ENCODE data around the gene TMEM178B. TPM values are rescaled to one million over a fixed set of nuclear protein-coding genes. Genes with fewer than 3 reads are reported as not detected.

The TMEM178B gene
- total RNA-seq, 2 donors from 2014 or later: 1.7 to 2.1 TPM

DNA sequence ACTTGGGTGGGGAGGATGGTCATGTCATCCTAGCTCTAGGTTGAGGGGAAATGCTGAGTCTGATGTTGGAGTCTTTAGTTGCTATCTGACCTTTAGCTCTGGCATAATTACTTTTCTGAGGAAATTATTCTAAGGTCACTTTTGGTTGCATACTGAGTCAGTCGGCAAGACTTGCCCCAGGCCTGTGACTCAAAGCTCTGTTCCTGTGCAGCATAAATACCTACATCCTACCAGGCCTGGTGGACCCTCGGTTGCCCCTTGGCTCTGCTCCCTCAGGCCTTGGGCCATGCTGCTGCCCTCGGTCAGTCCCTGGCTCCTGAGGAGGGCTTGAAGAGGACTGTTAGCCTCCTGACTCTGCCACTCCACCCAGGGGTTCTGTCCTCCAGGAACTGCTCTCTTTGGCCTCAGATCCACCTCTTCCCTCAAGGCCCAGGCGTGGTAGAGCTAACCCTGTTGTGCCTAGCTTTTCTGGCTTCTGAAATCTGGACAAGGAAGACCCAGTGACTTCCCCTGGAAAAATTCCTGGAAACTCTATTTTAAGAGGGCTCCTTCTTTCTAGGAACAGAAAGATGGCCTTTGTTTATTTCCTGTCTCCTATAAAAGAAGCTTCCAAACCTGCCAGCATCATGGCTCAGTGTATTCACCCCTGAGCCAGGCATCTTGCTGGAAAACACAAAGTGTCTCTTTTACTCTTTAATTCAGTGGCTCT lies 71.2 kb downstream of the TMEM178B start:
- no peak for ATAC-seq (replicated peaks)
- no peak overlapping the region for H3K4me3 Mint-ChIP-seq
- H3K36me3 Mint-ChIP-seq (ENCODE audit: low read depth): no peaks in the 10 kb centered on the region
- H3K27me3 Mint-ChIP-seq: peaks cover 5% of the 10 kb centered on the region
- H3K4me1 Mint-ChIP-seq: no peaks in the 10 kb centered on the region
- peaks cover 5% of the 10 kb centered on the region for H3K9me3 Mint-ChIP-seq
- H3K27ac Mint-ChIP-seq: no peak overlapping the region

- peaks cover 5% of the 10 kb centered on the region for H3K9me3 Mint-ChIP-seq
- ATAC-seq (replicated peaks): no peak
- H3K4me3 Mint-ChIP-seq: no peak overlapping the region
- H3K27ac Mint-ChIP-seq: no peak overlapping the region
- H3K36me3 Mint-ChIP-seq (ENCODE audit: low read depth): no peaks in the 10 kb centered on the region
- H3K4me1 Mint-ChIP-seq: no peaks in the 10 kb centered on the region
- H3K27me3 Mint-ChIP-seq: peaks cover 5% of the 10 kb centered on the region
Observed at GRCh38 chr7:141145630-141145982, 71.7 kb downstream of the TMEM178B start.

DNA sequence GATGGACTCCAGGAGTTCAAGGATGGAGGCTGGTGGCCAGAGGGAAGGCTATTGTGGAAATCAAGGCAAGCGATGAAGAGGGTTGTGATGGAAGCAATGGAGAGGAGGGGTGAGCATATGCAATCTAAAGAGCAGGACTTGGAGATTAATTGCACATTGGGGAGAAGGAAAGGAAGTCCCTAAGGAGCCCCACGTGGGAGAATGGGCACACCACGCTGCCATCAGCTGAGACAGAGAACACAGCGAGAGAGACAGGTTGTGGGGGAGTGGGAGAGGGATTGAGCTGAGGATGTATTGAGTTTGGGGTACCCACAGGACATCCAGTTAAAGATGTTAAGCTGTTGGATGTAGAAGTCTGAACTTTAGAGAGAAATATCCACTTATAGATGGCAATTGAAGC lies 73.6 kb downstream of the TMEM178B start:
- H3K9me3 Mint-ChIP-seq: no peaks in the 10 kb centered on the region
- H3K27ac Mint-ChIP-seq: no peak overlapping the region
- no peaks in the 10 kb centered on the region for H3K4me1 Mint-ChIP-seq
- no peak overlapping the region for H3K4me3 Mint-ChIP-seq
- no peak for ATAC-seq (replicated peaks)
- no peaks in the 10 kb centered on the region for H3K27me3 Mint-ChIP-seq
- H3K36me3 Mint-ChIP-seq (ENCODE audit: low read depth): no peaks in the 10 kb centered on the region

GRCh38 chr7:141150465-141150864 lies 76.6 kb downstream of the TMEM178B start:
- H3K36me3 Mint-ChIP-seq (ENCODE audit: low read depth): no peaks in the 10 kb centered on the region
- H3K4me1 Mint-ChIP-seq: no peaks in the 10 kb centered on the region
- H3K4me3 Mint-ChIP-seq: no peak overlapping the region
- no peaks in the 10 kb centered on the region for H3K9me3 Mint-ChIP-seq
- no peaks in the 10 kb centered on the region for H3K27me3 Mint-ChIP-seq
- no peak overlapping the region for H3K27ac Mint-ChIP-seq
- ATAC-seq (replicated peaks): no peak

DNA sequence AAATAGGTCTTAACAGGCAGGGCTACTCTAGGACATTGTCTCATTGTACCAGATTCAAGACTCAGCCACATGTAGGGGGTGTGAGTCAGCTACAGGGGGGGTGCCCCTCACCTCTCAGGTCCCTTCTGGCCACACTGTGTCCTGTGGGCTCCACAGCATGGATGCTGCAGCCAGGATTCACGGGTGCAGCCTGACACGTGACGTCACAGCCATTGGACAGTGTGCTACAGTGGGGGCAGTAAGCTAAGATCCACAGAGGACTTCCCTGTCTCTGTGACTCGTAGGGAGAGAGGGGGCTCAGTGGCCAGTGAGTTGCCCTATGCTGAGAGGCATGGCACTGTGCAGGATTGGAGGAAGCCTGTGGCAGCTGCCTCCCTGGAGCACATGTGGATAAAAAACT lies 77.9 kb downstream of the TMEM178B start:
- no peak overlapping the region for H3K27ac Mint-ChIP-seq
- H3K4me3 Mint-ChIP-seq: no peak overlapping the region
- no peaks in the 10 kb centered on the region for H3K4me1 Mint-ChIP-seq
- no peaks in the 10 kb centered on the region for H3K9me3 Mint-ChIP-seq
- H3K36me3 Mint-ChIP-seq (ENCODE audit: low read depth): no peaks in the 10 kb centered on the region
- H3K27me3 Mint-ChIP-seq: no peaks in the 10 kb centered on the region
- no peak for ATAC-seq (replicated peaks)

- no peaks in the 10 kb centered on the region for H3K9me3 Mint-ChIP-seq
- no peaks in the 10 kb centered on the region for H3K27me3 Mint-ChIP-seq
- H3K4me1 Mint-ChIP-seq: peaks cover 8% of the 10 kb centered on the region
- no peaks in the 10 kb centered on the region for H3K36me3 Mint-ChIP-seq (ENCODE audit: low read depth)
- no peak overlapping the region for H3K27ac Mint-ChIP-seq
- no peak for ATAC-seq (replicated peaks)
- H3K4me3 Mint-ChIP-seq: no peak overlapping the region
Observed at GRCh38 chr7:141153231-141153630, 79.4 kb downstream of the TMEM178B start.

GRCh38 chr7:141154131-141154732 lies 80.4 kb downstream of the TMEM178B start:
- Mint-ChIP-seq H3K27ac (no peak overlapping the region), H3K9me3 (no peaks in the 10 kb centered on the region)

GRCh38 chr7:141156407-141156806 lies 82.5 kb downstream of the TMEM178B start:
- Mint-ChIP-seq H3K27ac (no peak overlapping the region), H3K4me3 (no peak overlapping the region), H3K27me3 (peaks cover under 1% of the 10 kb centered on the region), H3K36me3 (ENCODE audit: low read depth) (no peaks in the 10 kb centered on the region), H3K4me1 (peaks cover 8% of the 10 kb centered on the region), H3K9me3 (no peaks in the 10 kb centered on the region)
- no peak for ATAC-seq (replicated peaks)

More at GRCh38 chr7:141154131-141154732, 80.4 kb downstream of the TMEM178B start:
- Mint-ChIP-seq H3K36me3 (ENCODE audit: low read depth) (no peaks in the 10 kb centered on the region), H3K4me3 (no peak overlapping the region), H3K27me3 (no peaks in the 10 kb centered on the region), H3K4me1 (peaks cover 8% of the 10 kb centered on the region)
- ATAC-seq (replicated peaks): no peak

- Mint-ChIP-seq H3K9me3 (no peaks in the 10 kb centered on the region), H3K4me3 (no peak overlapping the region), H3K27ac (no peak overlapping the region), H3K4me1 (peaks cover 8% of the 10 kb centered on the region), H3K27me3 (peaks cover 4% of the 10 kb centered on the region), H3K36me3 (ENCODE audit: low read depth) (no peaks in the 10 kb centered on the region)
- no peak for ATAC-seq (replicated peaks)
Observed at GRCh38 chr7:141157138-141157765, 83.4 kb downstream of the TMEM178B start.

DNA sequence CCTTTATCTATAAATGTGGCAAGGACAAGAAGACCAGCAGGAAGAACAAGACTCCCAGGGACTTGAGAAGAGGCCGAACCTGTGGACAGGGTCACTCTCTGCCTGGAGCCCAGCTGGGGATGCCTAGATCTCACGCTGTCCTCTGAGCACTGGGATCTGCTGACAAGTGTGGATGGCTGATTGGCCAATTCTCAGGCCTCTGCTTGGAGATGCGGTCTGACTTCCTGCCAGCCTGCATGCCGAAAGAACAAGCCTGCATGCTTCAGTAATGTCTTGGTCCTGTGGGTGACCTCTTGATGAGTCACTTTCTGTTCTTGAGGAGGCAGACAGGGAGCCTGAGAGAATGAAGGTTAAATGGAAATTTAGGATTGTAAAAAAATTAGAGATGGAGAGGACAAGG lies 84.7 kb downstream of the TMEM178B start:
- Mint-ChIP-seq H3K27me3 (peaks cover 4% of the 10 kb centered on the region), H3K36me3 (ENCODE audit: low read depth) (no peaks in the 10 kb centered on the region), H3K9me3 (no peaks in the 10 kb centered on the region), H3K4me1 (peaks cover 8% of the 10 kb centered on the region), H3K4me3 (no peak overlapping the region), H3K27ac (no peak overlapping the region)
- ATAC-seq (replicated peaks): peak; percentile 66

DNA sequence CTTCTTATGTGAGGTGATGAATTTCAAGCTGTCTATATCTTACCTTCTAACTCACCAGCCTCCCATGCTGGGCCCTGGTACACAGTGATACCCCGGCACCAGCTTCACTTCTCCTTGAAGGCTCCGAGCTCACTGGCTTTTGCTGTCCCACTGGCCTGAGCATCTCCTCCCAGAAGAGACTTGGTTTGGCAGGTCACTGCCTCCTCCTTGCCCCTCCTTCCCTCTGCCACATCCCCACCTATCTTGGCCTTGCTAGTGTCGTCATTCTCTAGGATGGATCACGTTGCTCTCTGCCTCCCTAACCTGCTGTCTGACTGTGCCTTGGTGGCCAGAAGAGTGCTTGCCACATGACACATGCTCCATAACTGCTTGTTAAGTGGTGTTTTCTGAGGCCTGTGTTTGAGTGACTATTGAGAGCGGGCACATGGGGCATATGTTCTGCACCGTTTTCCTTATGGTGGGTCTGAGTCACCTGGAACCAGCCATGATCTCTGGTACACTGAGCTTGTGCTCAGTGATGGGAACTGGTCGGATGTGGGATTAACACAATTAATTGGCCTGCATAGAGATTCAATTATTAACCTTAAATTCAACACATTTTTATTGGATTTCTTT lies 86.5 kb downstream of the TMEM178B start:
- H3K27me3 Mint-ChIP-seq: peaks cover 4% of the 10 kb centered on the region
- no peaks in the 10 kb centered on the region for H3K36me3 Mint-ChIP-seq (ENCODE audit: low read depth)
- H3K9me3 Mint-ChIP-seq: no peaks in the 10 kb centered on the region
- no peak for ATAC-seq (replicated peaks)
- no peak overlapping the region for H3K27ac Mint-ChIP-seq
- no peak overlapping the region for H3K4me3 Mint-ChIP-seq
- H3K4me1 Mint-ChIP-seq: peaks cover 8% of the 10 kb centered on the region

DNA sequence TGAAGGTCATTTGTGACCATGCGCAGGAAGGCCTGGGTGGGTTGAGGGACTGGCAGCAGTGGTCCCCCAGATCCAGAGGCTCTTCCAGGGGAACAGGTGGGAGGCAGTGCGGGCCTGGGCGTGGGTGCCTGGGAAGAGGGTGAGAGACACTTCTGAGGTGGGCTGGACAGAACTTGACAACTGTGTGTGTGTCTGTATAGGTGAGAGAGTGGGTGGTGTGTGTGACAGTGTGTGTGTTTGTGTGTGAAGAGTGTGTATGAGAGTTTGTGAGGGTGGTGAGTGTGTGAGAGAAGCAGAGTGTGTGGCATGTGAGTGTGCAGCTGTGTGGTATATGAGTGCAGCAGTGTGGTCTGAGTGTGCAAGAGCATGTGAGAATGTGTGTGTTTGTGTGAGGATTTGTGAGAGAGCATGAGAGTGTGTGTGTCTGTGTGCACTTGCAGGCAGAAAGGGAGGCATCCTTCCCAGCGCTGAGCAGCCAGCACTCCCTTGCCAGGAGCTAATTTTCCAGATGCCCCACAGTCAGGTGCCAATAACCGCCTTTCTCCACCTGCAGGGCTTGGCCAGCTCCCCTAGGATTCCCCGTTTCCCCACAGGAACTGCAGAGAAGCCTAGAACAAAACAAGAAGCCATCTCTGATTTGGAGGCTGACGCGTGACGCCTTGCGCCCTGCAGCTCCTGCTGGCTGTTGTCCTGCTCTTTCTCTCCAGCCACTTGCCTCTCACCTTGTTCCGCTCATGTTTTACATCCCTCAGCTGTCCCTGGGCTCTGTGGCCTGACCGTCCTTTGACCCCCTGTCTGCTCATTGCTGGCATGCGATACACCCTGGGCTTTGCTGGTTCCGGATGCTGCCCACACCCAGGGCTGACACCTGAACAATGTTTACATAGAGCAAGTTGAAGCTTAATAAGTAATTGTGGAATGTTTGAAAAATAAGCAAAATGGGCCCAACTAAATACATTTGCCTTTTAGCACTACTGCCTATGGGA lies 88.0 kb downstream of the TMEM178B start:
- Mint-ChIP-seq H3K4me3 (no peak overlapping the region), H3K9me3 (no peaks in the 10 kb centered on the region), H3K27me3 (peaks cover 4% of the 10 kb centered on the region), H3K27ac (no peak overlapping the region), H3K36me3 (ENCODE audit: low read depth) (no peaks in the 10 kb centered on the region), H3K4me1 (peaks cover 8% of the 10 kb centered on the region)
- ATAC-seq (replicated peaks): no peak

DNA sequence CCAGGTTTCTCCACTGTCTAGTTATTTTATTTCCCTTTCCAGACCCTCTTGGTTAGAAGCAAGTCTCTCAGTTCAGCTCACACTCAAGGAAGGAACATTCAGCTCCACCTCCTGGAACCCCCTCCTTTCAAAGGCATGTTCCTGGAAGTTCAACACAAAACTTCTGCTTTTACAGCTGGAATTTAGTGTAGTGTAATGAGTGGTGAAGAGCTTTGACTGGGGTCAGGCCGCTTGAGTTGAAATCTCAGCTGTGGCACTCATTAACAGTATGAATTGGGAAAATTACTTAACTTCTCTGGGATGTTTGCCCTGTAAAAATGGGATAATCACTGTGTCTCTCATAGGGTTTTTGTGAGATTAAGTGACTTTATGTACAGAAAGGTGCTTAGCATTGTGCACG lies 91.7 kb downstream of the TMEM178B start:
- H3K4me3 Mint-ChIP-seq: no peak overlapping the region
- no peaks in the 10 kb centered on the region for H3K36me3 Mint-ChIP-seq (ENCODE audit: low read depth)
- H3K27me3 Mint-ChIP-seq: peaks cover 4% of the 10 kb centered on the region
- no peaks in the 10 kb centered on the region for H3K4me1 Mint-ChIP-seq
- ATAC-seq (replicated peaks): no peak
- H3K27ac Mint-ChIP-seq: no peak overlapping the region
- no peaks in the 10 kb centered on the region for H3K9me3 Mint-ChIP-seq

GRCh38 chr7:141166926-141167325 lies 93.1 kb downstream of the TMEM178B start:
- H3K4me3 Mint-ChIP-seq: no peak overlapping the region
- no peaks in the 10 kb centered on the region for H3K27me3 Mint-ChIP-seq
- H3K9me3 Mint-ChIP-seq: no peaks in the 10 kb centered on the region
- no peaks in the 10 kb centered on the region for H3K36me3 Mint-ChIP-seq (ENCODE audit: low read depth)
- ATAC-seq (replicated peaks): no peak
- no peak overlapping the region for H3K27ac Mint-ChIP-seq
- H3K4me1 Mint-ChIP-seq: no peaks in the 10 kb centered on the region
